GM21360 (cell line): Measurements from ENCODE around the gene IFT80.

Source experiments
- ATAC-seq: cut with Tn5 transposase; IDR thresholded peaks from one replicate; pipeline ENCODE4 v1.9.1; 2021; ENCODE audit warnings: mild to moderate bottlenecking, moderate library complexity; ENCODE audit not compliant: unreplicated experiment

The IFT80 gene

DNA sequence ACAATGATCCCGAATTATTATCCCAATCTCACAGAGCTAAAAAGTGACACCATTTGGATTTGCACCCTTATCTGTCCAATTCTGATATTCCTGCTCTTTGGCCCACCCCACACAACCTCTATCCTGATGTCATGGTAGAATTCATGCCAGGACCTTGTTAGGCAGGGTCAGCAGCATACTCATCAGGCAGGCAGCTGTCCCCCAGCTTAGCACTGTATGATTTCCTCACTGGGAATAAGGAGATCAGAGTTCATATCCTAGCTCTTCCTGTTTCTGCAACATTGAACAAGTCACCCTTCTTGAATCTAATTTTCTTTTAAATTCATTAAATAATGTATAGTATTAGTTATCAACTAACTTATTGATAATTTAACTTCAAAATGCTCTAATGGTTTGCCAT lies 185.8 kb downstream of the IFT80 start:
- no peak for ATAC-seq

DNA sequence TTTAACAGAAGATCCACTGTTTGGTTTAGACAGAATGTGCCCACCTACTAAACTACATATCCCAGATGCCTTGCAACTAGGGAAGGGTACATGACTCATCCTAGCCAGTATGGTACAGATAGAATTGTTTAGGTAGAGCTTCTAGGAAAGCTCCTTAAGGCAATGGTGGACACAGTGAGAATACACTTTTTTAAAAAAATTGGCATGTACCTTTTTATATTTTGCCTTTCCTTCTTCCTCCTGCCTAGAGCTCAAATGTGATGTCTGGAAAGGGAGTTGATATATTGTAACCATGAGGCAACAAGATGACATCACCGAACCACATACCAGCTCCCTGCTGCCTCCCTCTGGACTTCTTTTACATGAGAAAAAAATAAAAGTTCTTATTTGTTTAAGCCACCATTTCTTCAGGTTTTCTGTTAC lies 188.2 kb downstream of the IFT80 start:
- no peak for ATAC-seq

GRCh38 chr3:160210341-160210740 lies 188.7 kb downstream of the IFT80 start:
- ATAC-seq: no peak
